ENCODE results near the gene OR10A4. TPM values are rescaled to one million over a fixed set of nuclear protein-coding genes. Genes with fewer than 3 reads are reported as not detected.
"Not testable (repeated sequence)": the region's sequence is repeated elsewhere in the genome, so short reads cannot be mapped to it uniquely, and the experiment has no call there.

The OR10A4 gene
- total RNA-seq, 2 experiments from 2014 or later: not detected

- no peak for ATAC-seq
- Mint-ChIP-seq H3K4me1 (ENCODE audit: low read depth) (no peaks in the 10 kb centered on the region), H3K27me3 (ENCODE audit: low read depth) (peaks cover 6% of the 10 kb centered on the region), H3K36me3 (ENCODE audit: low read depth) (no peaks in the 10 kb centered on the region), H3K27ac (no peak overlapping the region), H3K9me3 (ENCODE audit: insufficient read depth) (no peaks in the 10 kb centered on the region), H3K4me3 (no peak overlapping the region)
- DNase-seq: no peak
- CTCF ChIA-PET: interaction anchor here (1.1 kb wide), 1 partner anchor 22 kb away, joined by 3 read pairs; no protein-coding TSS in a partner anchor
- POLR2A ChIA-PET: no interaction called here
Observed at GRCh38 chr11:6864438-6864837, 12.0 kb upstream of the OR10A4 start.

GRCh38 chr11:6871278-6871677 is 5.1 kb upstream of the OR10A4 start:
- Mint-ChIP-seq H3K27me3 (ENCODE audit: low read depth) (peaks cover 2% of the 10 kb centered on the region), H3K36me3 (ENCODE audit: low read depth) (no peaks in the 10 kb centered on the region), H3K27ac (no peak overlapping the region), H3K4me3 (no peak overlapping the region), H3K4me1 (ENCODE audit: low read depth) (no peaks in the 10 kb centered on the region), H3K9me3 (ENCODE audit: insufficient read depth) (no peaks in the 10 kb centered on the region)
- ChIA-PET CTCF (no interaction called here), POLR2A (no interaction called here)
- DNase-seq: no peak
- ATAC-seq: no peak

DNA sequence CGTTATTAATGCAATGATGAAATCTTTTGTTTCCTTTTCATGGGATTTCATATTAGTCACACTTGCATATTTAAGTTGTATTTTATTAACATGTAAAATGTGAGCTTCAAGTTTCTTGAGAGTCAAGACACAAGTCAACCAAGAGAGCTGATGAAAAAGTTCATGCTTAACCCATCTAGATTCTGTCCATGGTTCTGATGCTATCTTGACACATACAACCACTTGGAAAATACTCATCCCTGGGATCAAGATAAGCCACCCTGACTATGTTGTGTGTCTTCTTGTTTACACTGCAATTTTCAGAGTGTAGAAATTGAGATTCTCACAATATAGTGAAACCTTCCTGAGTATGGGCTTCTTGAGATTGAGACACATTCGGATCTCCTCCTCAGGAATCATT is 664 bp upstream of the OR10A4 start:
- Mint-ChIP-seq H3K4me1 (ENCODE audit: low read depth) (no peaks in the 10 kb centered on the region), H3K27me3 (ENCODE audit: low read depth) (no peaks in the 10 kb centered on the region), H3K4me3 (no peak overlapping the region), H3K27ac (no peak overlapping the region), H3K9me3 (ENCODE audit: insufficient read depth) (no peaks in the 10 kb centered on the region), H3K36me3 (ENCODE audit: low read depth) (no peaks in the 10 kb centered on the region)
- CTCF ChIA-PET: no interaction called here
- DNase-seq (no peak), ATAC-seq (no peak)
- POLR2A ChIA-PET: no interaction called here

GRCh38 chr11:6876914-6877313 is 489 bp downstream of the OR10A4 start:
- Mint-ChIP-seq H3K27me3 (ENCODE audit: low read depth) (peaks cover 2% of the 10 kb centered on the region), H3K36me3 (ENCODE audit: low read depth) (no peaks in the 10 kb centered on the region), H3K9me3 (ENCODE audit: insufficient read depth) (no peaks in the 10 kb centered on the region), H3K4me1 (ENCODE audit: low read depth) (no peaks in the 10 kb centered on the region), H3K27ac (no peak overlapping the region), H3K4me3 (no peak overlapping the region)
- ChIA-PET POLR2A (no interaction called here), CTCF (no interaction called here)
- DNase-seq (no peak), ATAC-seq (no peak)

GRCh38 chr11:6882751-6883150 is 6.3 kb downstream of the OR10A4 start:
- CTCF ChIA-PET: no interaction called here
- Mint-ChIP-seq H3K27me3 (ENCODE audit: low read depth) (peaks cover 13% of the 10 kb centered on the region), H3K4me1 (ENCODE audit: low read depth) (no peaks in the 10 kb centered on the region), H3K27ac (no peak overlapping the region), H3K36me3 (ENCODE audit: low read depth) (no peaks in the 10 kb centered on the region), H3K4me3 (no peak overlapping the region), H3K9me3 (ENCODE audit: insufficient read depth) (no peaks in the 10 kb centered on the region)
- DNase-seq (no peak), ATAC-seq (no peak)
- POLR2A ChIA-PET: no interaction called here

DNA sequence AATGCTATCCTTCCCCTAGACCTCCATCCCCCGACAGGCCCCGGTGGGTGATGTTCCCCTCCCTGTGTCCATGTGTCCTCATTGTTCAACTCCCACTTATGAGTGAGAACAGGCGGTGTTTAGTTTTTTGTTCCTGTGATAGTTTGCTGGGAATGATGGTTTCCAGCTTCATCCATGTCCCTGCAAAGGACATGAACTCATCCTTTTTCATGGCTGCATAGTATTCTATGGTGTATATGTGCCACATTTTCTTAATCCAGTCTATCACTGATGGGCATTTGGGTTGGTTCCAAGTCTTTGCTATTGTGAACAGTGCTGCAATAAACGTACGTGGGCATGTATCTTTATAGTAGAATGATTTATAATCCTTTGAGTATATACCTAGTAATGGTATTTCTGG is 11.3 kb downstream of the OR10A4 start:
- DNase-seq; ATAC-seq; POLR2A ChIA-PET; CTCF ChIA-PET; H3K4me1 Mint-ChIP-seq (ENCODE audit: low read depth); H3K9me3 Mint-ChIP-seq (ENCODE audit: insufficient read depth); H3K36me3 Mint-ChIP-seq (ENCODE audit: low read depth); H3K4me3 Mint-ChIP-seq; H3K27ac Mint-ChIP-seq: not testable (repeated sequence)
- H3K27me3 Mint-ChIP-seq (ENCODE audit: low read depth): peaks cover 12% of the 10 kb centered on the region

- ATAC-seq: no peak
- peaks cover 7% of the 10 kb centered on the region for H3K27me3 Mint-ChIP-seq (ENCODE audit: low read depth)
- no peak overlapping the region for H3K27ac Mint-ChIP-seq
- no peaks in the 10 kb centered on the region for H3K4me1 Mint-ChIP-seq (ENCODE audit: low read depth)
- POLR2A ChIA-PET: no interaction called here
- no peak overlapping the region for H3K4me3 Mint-ChIP-seq
- H3K9me3 Mint-ChIP-seq (ENCODE audit: insufficient read depth): no peaks in the 10 kb centered on the region
- no peak for DNase-seq
- no peaks in the 10 kb centered on the region for H3K36me3 Mint-ChIP-seq (ENCODE audit: low read depth)
- CTCF ChIA-PET: interaction anchor here (1.1 kb wide), 1 partner anchor 32 kb away, joined by 3 read pairs; the partner anchor contains the start of gene OR2D3
Observed at GRCh38 chr11:6888830-6889229, 12.4 kb downstream of the OR10A4 start.

GRCh38 chr11:6889835-6890234 is 13.4 kb downstream of the OR10A4 start:
- no peaks in the 10 kb centered on the region for H3K4me1 Mint-ChIP-seq (ENCODE audit: low read depth)
- no peak overlapping the region for H3K27ac Mint-ChIP-seq
- H3K4me3 Mint-ChIP-seq: no peak overlapping the region
- POLR2A ChIA-PET: no interaction called here
- peaks cover 4% of the 10 kb centered on the region for H3K27me3 Mint-ChIP-seq (ENCODE audit: low read depth)
- DNase-seq: no peak
- H3K9me3 Mint-ChIP-seq (ENCODE audit: insufficient read depth): no peaks in the 10 kb centered on the region
- no peaks in the 10 kb centered on the region for H3K36me3 Mint-ChIP-seq (ENCODE audit: low read depth)
- CTCF ChIA-PET: no interaction called here
- ATAC-seq: no peak

GRCh38 chr11:6892400-6892799 is 16.0 kb downstream of the OR10A4 start, which contains the start of gene OR2D2:
Gene OR2D2, minus strand, starts transcription at chr11:6892500. Its CDS starts 0 bp downstream, at chr11:6892500.
- no peaks in the 10 kb centered on the region for H3K36me3 Mint-ChIP-seq (ENCODE audit: low read depth)
- DNase-seq: no peak
- peaks cover 7% of the 10 kb centered on the region for H3K27me3 Mint-ChIP-seq (ENCODE audit: low read depth)
- ChIA-PET POLR2A (no interaction called here), CTCF (no interaction called here)
- H3K4me3 Mint-ChIP-seq: no peak within 1 kb of the TSS
- no peaks in the 10 kb centered on the region for H3K9me3 Mint-ChIP-seq (ENCODE audit: insufficient read depth)
- no peak within 1 kb of the TSS for H3K27ac Mint-ChIP-seq
- no peak for ATAC-seq
- peaks cover 6% of the 10 kb centered on the region for H3K4me1 Mint-ChIP-seq (ENCODE audit: low read depth)

- no peak overlapping the region for H3K4me3 Mint-ChIP-seq
Observed at GRCh38 chr11:6894097-6894496, 17.7 kb downstream of the OR10A4 start.

DNA sequence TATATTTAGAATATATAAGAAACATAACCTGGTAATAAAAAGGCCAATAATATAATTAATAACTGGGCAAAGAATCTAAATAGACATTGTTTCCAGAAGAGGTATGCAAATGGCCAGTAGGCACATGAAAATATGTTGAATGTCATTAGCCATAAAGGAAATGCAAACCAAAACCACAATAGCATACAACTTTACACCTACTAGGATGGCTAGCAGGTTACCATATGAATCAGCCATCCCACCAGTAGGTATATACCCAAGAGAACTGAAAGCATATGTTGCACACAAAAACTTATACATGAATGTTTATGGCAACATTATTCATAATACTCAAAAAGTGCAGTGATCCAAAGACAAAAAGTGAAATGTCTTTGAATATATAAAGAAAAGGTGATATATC is 18.6 kb downstream of the OR10A4 start:
- Mint-ChIP-seq H3K4me3 (no peak overlapping the region), H3K27ac (no peak overlapping the region), H3K9me3 (ENCODE audit: insufficient read depth) (no peaks in the 10 kb centered on the region), H3K4me1 (ENCODE audit: low read depth) (peaks cover 6% of the 10 kb centered on the region), H3K36me3 (ENCODE audit: low read depth) (no peaks in the 10 kb centered on the region), H3K27me3 (ENCODE audit: low read depth) (peaks cover 15% of the 10 kb centered on the region)
- DNase-seq (no peak), ATAC-seq (peak; percentile 53)
- CTCF ChIA-PET: no interaction called here
- POLR2A ChIA-PET: no interaction called here

More at GRCh38 chr11:6894097-6894496, 17.7 kb downstream of the OR10A4 start:
- ChIA-PET CTCF (no interaction called here), POLR2A (no interaction called here)
- Mint-ChIP-seq H3K27me3 (ENCODE audit: low read depth) (peaks cover 15% of the 10 kb centered on the region), H3K27ac (no peak overlapping the region), H3K9me3 (ENCODE audit: insufficient read depth) (no peaks in the 10 kb centered on the region), H3K4me1 (ENCODE audit: low read depth) (peaks cover 6% of the 10 kb centered on the region), H3K36me3 (ENCODE audit: low read depth) (no peaks in the 10 kb centered on the region)
- DNase-seq (no peak), ATAC-seq (no peak)

- peaks cover 6% of the 10 kb centered on the region for H3K4me1 Mint-ChIP-seq (ENCODE audit: low read depth)
- CTCF ChIA-PET: no interaction called here
- H3K36me3 Mint-ChIP-seq (ENCODE audit: low read depth): no peaks in the 10 kb centered on the region
- DNase-seq: no peak
- POLR2A ChIA-PET: no interaction called here
- H3K9me3 Mint-ChIP-seq (ENCODE audit: insufficient read depth): no peaks in the 10 kb centered on the region
- peaks cover 14% of the 10 kb centered on the region for H3K27me3 Mint-ChIP-seq (ENCODE audit: low read depth)
- H3K27ac Mint-ChIP-seq: no peak overlapping the region
- no peak overlapping the region for H3K4me3 Mint-ChIP-seq
- ATAC-seq: no peak
Observed at GRCh38 chr11:6898911-6899310, 22.5 kb downstream of the OR10A4 start.

DNA sequence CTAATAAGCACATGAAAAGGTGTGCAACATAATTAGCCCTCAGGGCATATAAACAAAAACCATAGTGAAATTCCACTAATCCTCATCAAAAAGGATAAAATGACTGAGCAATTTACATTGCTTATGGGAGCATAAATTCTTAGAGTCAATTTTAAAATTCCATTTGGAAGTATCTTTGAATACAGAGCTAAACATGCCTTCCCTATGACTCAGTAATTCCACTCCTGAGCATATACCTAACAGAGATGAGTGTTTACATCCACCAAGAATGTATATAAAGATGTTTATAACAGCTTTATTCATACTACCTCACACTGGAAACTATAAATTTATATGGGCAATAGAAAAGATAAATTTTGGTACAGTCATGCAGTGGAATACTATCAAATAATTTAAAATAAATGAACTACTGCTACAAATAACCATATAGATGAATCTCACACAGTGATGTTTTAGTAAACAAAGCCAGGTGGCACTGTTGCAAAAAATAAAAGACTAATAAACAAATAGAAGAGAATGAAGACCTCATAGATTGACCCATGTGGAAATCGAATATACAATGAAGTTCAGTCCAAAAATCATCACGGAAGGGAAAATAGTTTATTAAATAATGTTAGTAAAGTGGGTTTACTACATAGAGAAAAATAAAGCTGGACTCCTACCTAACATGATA is 24.0 kb downstream of the OR10A4 start:
- Mint-ChIP-seq H3K27me3 (ENCODE audit: low read depth) (peaks cover 14% of the 10 kb centered on the region), H3K4me1 (ENCODE audit: low read depth) (peaks cover under 1% of the 10 kb centered on the region), H3K36me3 (ENCODE audit: low read depth) (no peaks in the 10 kb centered on the region), H3K4me3 (no peak overlapping the region), H3K9me3 (ENCODE audit: insufficient read depth) (no peaks in the 10 kb centered on the region), H3K27ac (no peak overlapping the region)
- ATAC-seq (no peak), DNase-seq (no peak)
- POLR2A ChIA-PET: no interaction called here
- CTCF ChIA-PET: interaction anchor here (1.4 kb wide), 1 partner anchor 88 kb away, joined by 8 read pairs; no protein-coding TSS in a partner anchor

All from activated CD8-positive, alpha-beta T cell treated with anti-CD3 and anti-CD28 coated beads, Interleukin-2, amount 10 ng/mL, durations not matched to agents 7 days and 5 days (primary cell).